ENCODE results near the gene PNO1.
"Not testable (repeated sequence)": the region's sequence is repeated elsewhere in the genome, so short reads cannot be mapped to it uniquely, and the experiment has no call there.

PNO1 gene

GRCh38 chr2:68157402-68158133 is at the start of gene PNO1:
TSS of gene PNO1 (plus strand) at chr2:68157888. CDS start at chr2:68157935, 47 bp downstream.
- DNase-seq = peak; percentile 89

- DNase-seq = no peak
Measured at GRCh38 chr2:68108120-68108519, 49.6 kb upstream of the PNO1 start.

GRCh38 chr2:68110102-68110501 is 47.6 kb upstream of the PNO1 start:
- no peak for DNase-seq

GRCh38 chr2:68115965-68116364 is 41.7 kb upstream of the PNO1 start:
- no peak for DNase-seq

GRCh38 chr2:68117922-68118321 is 39.8 kb upstream of the PNO1 start:
- DNase-seq = not testable (repeated sequence)

- DNase-seq = no peak
Measured at GRCh38 chr2:68118816-68119215, 38.9 kb upstream of the PNO1 start.

GRCh38 chr2:68119504-68119903 is 38.2 kb upstream of the PNO1 start:
- DNase-seq = no peak

GRCh38 chr2:68121873-68122679 is 35.6 kb upstream of the PNO1 start:
- peak; percentile 34 for DNase-seq

GRCh38 chr2:68122680-68122964 is 35.1 kb upstream of the PNO1 start:
- no peak for DNase-seq

GRCh38 chr2:68124321-68124720 is 33.4 kb upstream of the PNO1 start:
- no peak for DNase-seq

- DNase-seq = no peak
Measured at GRCh38 chr2:68125821-68126220, 31.9 kb upstream of the PNO1 start.

- no peak for DNase-seq
Measured at GRCh38 chr2:68126561-68126960, 31.1 kb upstream of the PNO1 start.

- no peak for DNase-seq
Measured at GRCh38 chr2:68127358-68128242, 30.1 kb upstream of the PNO1 start.

GRCh38 chr2:68134120-68134519 is 23.6 kb upstream of the PNO1 start:
- DNase-seq = no peak

- DNase-seq = no peak
Measured at GRCh38 chr2:68134554-68134953, 23.1 kb upstream of the PNO1 start.

GRCh38 chr2:68135448-68136320 is 22.0 kb upstream of the PNO1 start:
- no peak for DNase-seq

- no peak for DNase-seq
Measured at GRCh38 chr2:68141875-68142274, 15.8 kb upstream of the PNO1 start.

GRCh38 chr2:68151037-68151436 is 6.7 kb upstream of the PNO1 start:
- DNase-seq = no peak

GRCh38 chr2:68152681-68153347 is 4.9 kb upstream of the PNO1 start:
- no peak for DNase-seq

- DNase-seq = no peak
Measured at GRCh38 chr2:68155618-68156017, 2.1 kb upstream of the PNO1 start.

GRCh38 chr2:68156419-68156818 is 1.3 kb upstream of the PNO1 start:
- DNase-seq = no peak

- peak; percentile 44 for DNase-seq
Measured at GRCh38 chr2:68157002-68157401, 686 bp upstream of the PNO1 start.
